HCT116 (cell line): ENCODE data around the gene UGT1A7. TPM values are rescaled to one million over a fixed set of nuclear protein-coding genes. Genes with fewer than 3 reads are reported as not detected.
"Not testable (repeated sequence)": the region's sequence is repeated elsewhere in the genome, so short reads cannot be mapped to it uniquely, and the experiment has no call there.

ENCODE experiments used
- ATAC-seq: fragments of 200-7000 bp; cut with Tn5 transposase; 2 replicates; pipeline ENCODE4 v1.9.1; 2020; ENCODE audit warnings: mild to moderate bottlenecking, moderate library complexity
- BruUV-seq: library from RNA; stranded (reverse); fragments of 400-500 nt; replicated peaks from 2 replicates; lab custom pipeline; 2021; lab: Mats Ljungman, UMichigan
- CTCF ChIA-PET: fragments of 300-600 bp; sonication (Branson Sonifier 250); formaldehyde crosslinking; loops from one replicate; lab custom pipeline; 2021; ENCODE audit warnings: antibody characterized with exemption; lab: Charles Lee
- POLR2A ChIA-PET: fragments of 300-600, 350-600 bp; sonication (Branson Sonifier 250); formaldehyde crosslinking; loops from one replicate; lab custom pipeline; 2021; ENCODE audit warnings: antibody characterized with exemption; lab: Charles Lee
- RAD21 ChIA-PET, 2 experiments: fragments of 300-600 bp; sonication (Branson Sonifier 250); formaldehyde crosslinking; loops; one replicate each; lab custom pipeline; 2023; ENCODE audit warnings: low total read pairs in 2 of 2; ENCODE audit not compliant: uncharacterized antibody in 2 of 2, unreplicated experiment in 2 of 2, low non-redundant PET in 1 of 2; lab: Charles Lee
- DNase-seq: peaks from one replicate; pipeline ENCODE4 v3.0.0-alpha.2; 2010; ENCODE audit warnings: low read depth, low spot score
- H2AFZ ChIP-seq: fragments of 200-600 bp; shearing (Covaris generic), sonication (generic); 2 replicates; pipeline ENCODE4 v1.6.1; 2017; ENCODE audit warnings: low read depth, mixed run types, mixed read lengths, antibody characterized with exemption, low read length; ENCODE audit not compliant: poor library complexity, severe bottlenecking
- H3K27ac ChIP-seq: 2 replicates; pipeline ENCODE4 v1.5.1; 2012; ENCODE audit warnings: low read depth, low read length
- H3K27me3 ChIP-seq: fragments of 200-600 bp; sonication (generic); 2 replicates; pipeline ENCODE4 v1.6.1; 2016; ENCODE audit warnings: mixed run types, low read length, mixed read lengths; ENCODE audit not compliant: insufficient read depth
- H3K36me3 ChIP-seq, 2 experiments: fragments of 200-500 bp in 1 of 2; fragments of 200-600 bp in 1 of 2; sonication (Bioruptor generic) in 1 of 2; sonication (generic) in 1 of 2; 2 replicates each; pipeline versions ENCODE4 v1.5.1 to v1.6.1; 2014 to 2016; ENCODE audit warnings: low read length in 2 of 2, inconsistent platforms in 1 of 2, mixed read lengths in 1 of 2, mixed run types in 1 of 2; ENCODE audit not compliant: insufficient read depth in 2 of 2, control insufficient read depth in 1 of 2
- H3K4me1 ChIP-seq, 2 experiments: fragments of 200-600 bp in 1 of 2; sonication (generic) in 1 of 2; 2 replicates each; pipeline versions ENCODE4 v1.5.1 to v1.6.1; 2012 to 2017; ENCODE audit warnings: low read length in 2 of 2, inconsistent platforms in 1 of 2, mild to moderate bottlenecking in 1 of 2, mixed read lengths in 1 of 2, mixed run types in 1 of 2, moderate library complexity in 1 of 2; ENCODE audit not compliant: insufficient read depth in 2 of 2, control insufficient read depth in 1 of 2
- H3K4me2 ChIP-seq: fragments of 200-600 bp; sonication (generic); 2 replicates; pipeline ENCODE4 v1.6.1; 2017; ENCODE audit warnings: mixed run types, low read length, mixed read lengths
- H3K4me3 ChIP-seq, 2 experiments: fragments of 200-600 bp in 1 of 2; sonication (generic) in 1 of 2; replicated peaks in 1 of 2; 2 replicates each; pipeline ENCODE4 v1.5.1; 2011 to 2016; ENCODE audit warnings: low read length in 2 of 2, control low read depth in 1 of 2, low read depth in 1 of 2, mild to moderate bottlenecking in 1 of 2, mixed read lengths in 1 of 2, mixed run types in 1 of 2
- H3K79me2 ChIP-seq: fragments of 200-600 bp; sonication (generic); 2 replicates; pipeline ENCODE4 v1.6.1; 2017; ENCODE audit warnings: mild to moderate bottlenecking, mixed run types, low read length, moderate library complexity, mixed read lengths; ENCODE audit not compliant: insufficient read depth
- H3K9ac ChIP-seq: fragments of 200-600 bp; sonication (generic); 2 replicates; pipeline ENCODE4 v1.6.1; 2016; ENCODE audit warnings: low read length, mixed read lengths
- H3K9me2 ChIP-seq: fragments of 200-600 bp; sonication (generic), shearing (Covaris generic); 2 replicates; pipeline ENCODE4 v1.6.1; 2017; ENCODE audit warnings: mixed run types, mild to moderate bottlenecking, moderate library complexity; ENCODE audit not compliant: insufficient read depth
- H3K9me3 ChIP-seq, 2 experiments: fragments of 200-500 bp in 1 of 2; fragments of 200-600 bp in 1 of 2; sonication (Bioruptor generic) in 1 of 2; sonication (generic) in 1 of 2; 2 replicates each; pipeline ENCODE4 v1.6.1; 2014 to 2017; ENCODE audit warnings: low read length in 2 of 2, mixed read lengths in 2 of 2, inconsistent platforms in 1 of 2, low read depth in 1 of 2, mild to moderate bottlenecking in 1 of 2, mixed run types in 1 of 2, moderate library complexity in 1 of 2; ENCODE audit not compliant: control insufficient read depth in 1 of 2, insufficient read depth in 1 of 2
- H4K20me1 ChIP-seq: fragments of 200-600 bp; sonication (generic), shearing (Covaris generic); 2 replicates; pipeline ENCODE4 v1.6.1; 2017; ENCODE audit warnings: mixed run types, mild to moderate bottlenecking, moderate library complexity; ENCODE audit not compliant: insufficient read depth
- CBX3 ChIP-seq: IDR thresholded peaks from 2 replicates; pipeline ENCODE4 v1.6.1; 2012; ENCODE audit warnings: low read depth
- EZH2 ChIP-seq: fragments of 200-600 bp; sonication (generic); IDR thresholded peaks from 2 replicates; pipeline ENCODE4 v1.6.1; 2017; ENCODE audit warnings: antibody characterized with exemption, mixed run types
- FOSL1 ChIP-seq: IDR thresholded peaks from 2 replicates; pipeline ENCODE4 v1.6.1; 2012; ENCODE audit warnings: low read depth
- JUND ChIP-seq: IDR thresholded peaks from 2 replicates; pipeline ENCODE4 v1.6.1; 2012
- POLR2A ChIP-seq: IDR thresholded peaks from 2 replicates; pipeline ENCODE4 v1.7.0; 2011; ENCODE audit warnings: borderline replicate concordance; ENCODE audit not compliant: insufficient read depth, insufficient read length; ENCODE audit errors: extremely low read depth
- SP1 ChIP-seq: IDR thresholded peaks from 2 replicates; pipeline ENCODE4 v1.6.1; 2012; ENCODE audit warnings: low read depth
- YY1 ChIP-seq: IDR thresholded peaks from 2 replicates; pipeline ENCODE4 v1.6.1; 2011; ENCODE audit warnings: low read length, low read depth, moderate library complexity, mild to moderate bottlenecking; ENCODE audit not compliant: insufficient replicate concordance; ENCODE audit errors: extremely low read depth
- ZNF274 ChIP-seq: fragments of 200-500 bp; sonication (Bioruptor generic); IDR thresholded peaks from 2 replicates; pipeline ENCODE4 v1.6.1; 2014; ENCODE audit warnings: mild to moderate bottlenecking, low read depth, low read length, inconsistent platforms
- intact Hi-C: fragments of 100-400 bp; cut with micrococcal nuclease; formaldehyde crosslinking; loops from 2 replicates; pipeline ENCODE4 v1.10.0; 2022
- total RNA-seq: library from RNA; stranded (reverse); gene quantifications from one replicate; pipeline ENCODE4 v1.2.1, GENCODE V29; 2021; ENCODE audit not compliant: unreplicated experiment
- TF ChIP-seq, protein P1 (sequence below): IDR thresholded peaks from 2 replicates; pipeline ENCODE4 v1.6.1; 2012

UGT1A7 gene
- total RNA-seq, 1 experiment from 2014 or later: not detected

DNA sequence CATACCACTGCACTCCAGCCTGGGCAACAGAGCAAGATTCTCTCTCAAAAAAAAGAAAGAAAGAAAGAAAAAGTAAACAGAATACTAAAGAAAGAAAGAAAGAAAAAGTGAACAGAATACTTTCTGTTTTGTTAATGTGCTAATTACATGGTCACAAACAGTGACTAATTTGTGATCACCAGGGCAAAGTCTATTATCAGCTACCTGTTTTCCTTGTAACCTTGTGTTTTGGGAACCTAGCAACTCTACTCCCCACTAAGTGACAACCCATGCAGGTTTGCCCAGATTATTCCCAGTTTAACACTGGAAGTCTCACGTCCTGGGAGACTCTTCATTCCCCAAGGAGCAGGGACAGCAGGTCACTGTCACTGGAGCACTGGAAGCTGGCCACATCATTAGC is 26.7 kb upstream of the UGT1A7 start:
- H3K4me1 ChIP-seq: no peaks in the 10 kb centered on the region
- no peak for DNase-seq
- H3K9ac ChIP-seq: no peak overlapping the region
- H4K20me1 ChIP-seq: no peaks in the 10 kb centered on the region
- ChIA-PET RAD21 (no interaction called here), POLR2A (no interaction called here), CTCF (no interaction called here)
- H3K27me3 ChIP-seq: peaks cover 7% of the 10 kb centered on the region; the same call in 1 of the 2 replicates
- intact Hi-C loops: no loop called here
- no peak for ATAC-seq
- H3K9me2 ChIP-seq: no peaks in the 10 kb centered on the region
- TF ChIP-seq ZNF274: no peak
- no peak for TF ChIP-seq JUND
- TF ChIP-seq, protein P1, sequence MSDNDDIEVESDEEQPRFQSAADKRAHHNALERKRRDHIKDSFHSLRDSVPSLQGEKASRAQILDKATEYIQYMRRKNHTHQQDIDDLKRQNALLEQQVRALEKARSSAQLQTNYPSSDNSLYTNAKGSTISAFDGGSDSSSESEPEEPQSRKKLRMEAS: no peak
- no peak for TF ChIP-seq EZH2
- TF ChIP-seq SP1: no peak
- TF ChIP-seq POLR2A: no peak
- TF ChIP-seq YY1: no peak
- no peak for TF ChIP-seq CBX3
- TF ChIP-seq FOSL1: no peak
- H3K4me2 ChIP-seq: no peak overlapping the region
- no peak overlapping the region for H3K27ac ChIP-seq
- H3K9me3 ChIP-seq: no peaks in the 10 kb centered on the region
- no peaks in the 10 kb centered on the region for H3K36me3 ChIP-seq
- no peak overlapping the region for H2AFZ ChIP-seq
- no TSS peak for BruUV-seq
- no peak overlapping the region for H3K4me3 ChIP-seq
- H3K79me2 ChIP-seq: no peaks in the 10 kb centered on the region

DNA sequence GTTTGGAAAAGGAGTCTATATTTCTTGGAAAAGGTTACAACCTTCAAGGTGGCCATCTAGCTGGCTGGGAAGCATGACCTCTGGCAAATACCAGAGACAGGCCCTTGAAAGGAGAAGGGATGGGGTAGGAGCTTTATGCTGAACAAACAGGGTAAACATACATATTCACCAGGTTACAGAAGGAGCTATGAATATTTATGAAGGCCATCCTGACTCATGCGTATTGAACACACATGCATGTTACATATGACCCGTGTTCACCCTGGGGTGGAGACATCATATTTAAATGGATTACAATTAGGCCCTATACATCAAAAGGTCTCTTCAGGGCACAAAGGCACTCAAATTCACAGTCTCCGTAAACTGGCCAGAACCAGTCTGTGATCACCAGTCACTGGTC is 25.8 kb upstream of the UGT1A7 start:
- H3K9ac ChIP-seq, H3K79me2 ChIP-seq, H3K4me3 ChIP-seq, H3K27me3 ChIP-seq, POLR2A ChIA-PET, intact Hi-C loops, H4K20me1 ChIP-seq, H2AFZ ChIP-seq, H3K9me2 ChIP-seq, H3K27ac ChIP-seq, H3K9me3 ChIP-seq, H3K4me2 ChIP-seq, RAD21 ChIA-PET, DNase-seq, H3K36me3 ChIP-seq, ATAC-seq, BruUV-seq, H3K4me1 ChIP-seq, CTCF ChIA-PET: not testable (repeated sequence)
